ENCODE results near the gene NECAB2.

GRCh38 chr16:83952587-83952939, 15.5 kb upstream of the NECAB2 start:
- TF ChIP-seq CTCF (IDR thresholded peaks at IDR 0.05): no peak
- TF ChIP-seq POLR2A (IDR thresholded peaks at IDR 0.05): no peak

All from vagina (tissue), 2 donors.